Smooth muscle cell (in vitro differentiated cells): ENCODE data around the gene WDR90. TPM values are rescaled to one million over a fixed set of nuclear protein-coding genes. Genes with fewer than 3 reads are reported as not detected.
A peak's percentile ranks its signal among the peaks of the same experiment; 100 is the strongest.

ENCODE experiments used
- DNase-seq: peaks from one replicate; lab custom pipeline; 2025; ENCODE audit not compliant: unreplicated experiment; lab: John Stamatoyannopoulos, UW
- H2AFZ ChIP-seq: fragments of 200-600 bp; sonication (generic); 2 replicates; pipeline ENCODE4 v1.6.0; 2016; ENCODE audit warnings: antibody characterized with exemption, low read depth, mild to moderate bottlenecking
- H3F3A ChIP-seq: fragments of 200-600 bp; sonication (generic); 2 replicates; pipeline ENCODE4 v1.6.0; 2017; ENCODE audit warnings: antibody characterized with exemption, low read depth
- H3K27ac ChIP-seq: fragments of 200-600 bp; sonication (generic); 2 replicates; pipeline ENCODE4 v1.5.1; 2016; ENCODE audit warnings: low read depth, mild to moderate bottlenecking
- H3K27me3 ChIP-seq: fragments of 200-600 bp; sonication (generic); 2 replicates; pipeline ENCODE4 v1.6.1; 2016; ENCODE audit warnings: low read depth, mild to moderate bottlenecking
- H3K36me3 ChIP-seq: fragments of 200-600 bp; sonication (generic); 2 replicates; pipeline ENCODE4 v1.5.1; 2016; ENCODE audit warnings: low read depth
- H3K4me1 ChIP-seq: fragments of 200-600 bp; sonication (generic); 2 replicates; pipeline ENCODE4 v1.5.1; 2016; ENCODE audit warnings: low read depth
- H3K4me2 ChIP-seq: fragments of 200-600 bp; sonication (generic); 2 replicates; pipeline ENCODE4 v1.6.0; 2016; ENCODE audit warnings: mild to moderate bottlenecking
- H3K4me3 ChIP-seq: fragments of 200-600 bp; sonication (generic); 2 replicates; pipeline ENCODE4 v1.5.1; 2016; ENCODE audit warnings: mild to moderate bottlenecking
- H3K79me2 ChIP-seq: fragments of 200-600 bp; sonication (generic); 2 replicates; pipeline ENCODE4 v1.6.0; 2016; ENCODE audit warnings: low read depth, mild to moderate bottlenecking
- H3K9ac ChIP-seq: fragments of 200-600 bp; sonication (generic); 2 replicates; pipeline ENCODE4 v1.6.0; 2016; ENCODE audit warnings: low read depth
- H3K9me3 ChIP-seq: fragments of 200-600 bp; sonication (generic); replicated peaks from 2 replicates; pipeline ENCODE4 v1.5.1; 2016; ENCODE audit warnings: low read depth
- H4K20me1 ChIP-seq: fragments of 200-600 bp; sonication (generic); 2 replicates; pipeline ENCODE4 v1.6.0; 2016; ENCODE audit warnings: low read depth
- WGBS: methylation state at CpG from one replicate; pipeline ENCODE4 v1.1.7; 2016; ENCODE audit warnings: low lambda C conversion rate; 5-methylcytosine and 5-hydroxymethylcytosine counted together
- polyA plus RNA-seq: library from polyadenylated mRNA; unstranded; fragments of >200 nt; fragmentation: Nextera tagmentation; extraction: Ambion mirVana; gene quantifications from 2 replicates; pipeline ENCODE4 v1.2.1, GENCODE V29; 2016
- total RNA-seq: library from RNA; depleted of rRNA; stranded (reverse); fragments of >200 nt; gene quantifications from 2 replicates; pipeline ENCODE4 v1.2.3, GENCODE V29; 2014
- TF ChIP-seq, protein P1 (sequence below): fragments of 200-600 bp; sonication (generic); IDR thresholded peaks from 2 replicates; pipeline ENCODE4 v1.5.1; 2017; ENCODE audit warnings: borderline replicate concordance, mild to moderate bottlenecking, antibody characterized with exemption; ENCODE audit not compliant: insufficient read depth, poor library complexity, severe bottlenecking

Gene WDR90
- total and polyA plus RNA-seq, 2 experiments from 2014 or later, result 8.4 to 10.4 TPM

DNA sequence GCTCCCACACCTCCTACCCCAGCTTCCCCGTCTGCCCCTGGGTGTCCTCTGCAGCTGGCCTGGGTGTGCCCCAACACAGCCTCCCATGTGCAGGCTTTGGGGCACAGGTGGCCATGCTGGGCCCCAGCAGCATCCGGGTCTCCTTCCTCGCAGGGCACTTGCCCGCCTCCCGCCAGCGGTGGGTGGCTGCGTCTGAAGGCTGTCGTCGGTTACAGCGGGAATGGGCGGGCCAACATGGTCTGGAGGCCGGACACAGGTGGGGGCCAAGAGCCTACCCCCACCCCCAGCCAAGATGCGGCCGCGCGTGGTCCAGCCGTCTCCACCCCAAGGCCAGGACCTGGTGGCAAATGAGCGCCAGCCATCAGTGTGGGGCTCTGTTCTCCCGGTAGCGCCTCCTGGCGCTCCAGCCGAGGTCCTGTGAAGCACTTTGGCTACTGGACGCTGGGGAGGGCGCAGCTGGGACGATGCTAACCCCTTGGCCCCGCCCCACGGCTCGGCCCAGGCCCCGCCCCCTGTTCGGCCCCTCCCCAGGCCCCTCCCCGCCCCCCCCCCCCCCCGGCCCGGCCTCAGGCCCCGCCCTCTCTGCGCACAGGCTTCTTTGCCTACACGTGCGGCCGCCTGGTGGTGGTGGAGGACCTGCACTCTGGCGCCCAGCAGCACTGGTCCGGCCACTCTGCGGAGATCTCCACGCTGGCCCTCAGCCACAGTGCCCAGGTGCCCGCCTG, 11.5 kb downstream of the WDR90 start:
- Histone ChIP-seq H3F3A (no peaks in the 10 kb centered on the region), H3K27me3 (no peaks in the 10 kb centered on the region), H3K27ac (no peak overlapping the region), H3K4me1 (peaks cover 3% of the 10 kb centered on the region), H3K9me3 (no peaks in the 10 kb centered on the region), H3K4me2 (peak overlapping the region; percentile 51), H2AFZ (no peak overlapping the region), H3K36me3 (no peaks in the 10 kb centered on the region), H3K4me3 (no peak overlapping the region), H3K9ac (no peak overlapping the region), H3K79me2 (no peaks in the 10 kb centered on the region), H4K20me1 (no peaks in the 10 kb centered on the region)
- WGBS, result 37% methylated on average over 26 of the region's 43 CpGs
- TF ChIP-seq, protein P1, sequence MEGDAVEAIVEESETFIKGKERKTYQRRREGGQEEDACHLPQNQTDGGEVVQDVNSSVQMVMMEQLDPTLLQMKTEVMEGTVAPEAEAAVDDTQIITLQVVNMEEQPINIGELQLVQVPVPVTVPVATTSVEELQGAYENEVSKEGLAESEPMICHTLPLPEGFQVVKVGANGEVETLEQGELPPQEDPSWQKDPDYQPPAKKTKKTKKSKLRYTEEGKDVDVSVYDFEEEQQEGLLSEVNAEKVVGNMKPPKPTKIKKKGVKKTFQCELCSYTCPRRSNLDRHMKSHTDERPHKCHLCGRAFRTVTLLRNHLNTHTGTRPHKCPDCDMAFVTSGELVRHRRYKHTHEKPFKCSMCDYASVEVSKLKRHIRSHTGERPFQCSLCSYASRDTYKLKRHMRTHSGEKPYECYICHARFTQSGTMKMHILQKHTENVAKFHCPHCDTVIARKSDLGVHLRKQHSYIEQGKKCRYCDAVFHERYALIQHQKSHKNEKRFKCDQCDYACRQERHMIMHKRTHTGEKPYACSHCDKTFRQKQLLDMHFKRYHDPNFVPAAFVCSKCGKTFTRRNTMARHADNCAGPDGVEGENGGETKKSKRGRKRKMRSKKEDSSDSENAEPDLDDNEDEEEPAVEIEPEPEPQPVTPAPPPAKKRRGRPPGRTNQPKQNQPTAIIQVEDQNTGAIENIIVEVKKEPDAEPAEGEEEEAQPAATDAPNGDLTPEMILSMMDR, result peak; percentile 46
- peak; percentile 64 for DNase-seq

GRCh38 chr16:661184-661821, 12.1 kb downstream of the WDR90 start:
- TF ChIP-seq, protein P1, result no peak
- Histone ChIP-seq H3K36me3 (no peaks in the 10 kb centered on the region), H3K27me3 (no peaks in the 10 kb centered on the region), H3K4me3 (no peak overlapping the region), H3K9me3 (no peaks in the 10 kb centered on the region), H3K4me2 (no peak overlapping the region), H3K27ac (no peak overlapping the region), H2AFZ (no peak overlapping the region), H3K4me1 (peaks cover 3% of the 10 kb centered on the region), H3F3A (no peaks in the 10 kb centered on the region), H3K79me2 (no peaks in the 10 kb centered on the region), H3K9ac (no peak overlapping the region), H4K20me1 (no peaks in the 10 kb centered on the region)
- no peak for DNase-seq
- WGBS, result 69% methylated on average over 34 of the region's 35 CpGs

GRCh38 chr16:662095-662494, 12.9 kb downstream of the WDR90 start:
- 98% methylated on average over 19 of the region's 19 CpGs for WGBS
- Histone ChIP-seq H3K9ac (no peak overlapping the region), H3K27me3 (no peaks in the 10 kb centered on the region), H2AFZ (no peak overlapping the region), H3F3A (no peaks in the 10 kb centered on the region), H3K4me3 (no peak overlapping the region), H3K9me3 (no peaks in the 10 kb centered on the region), H3K27ac (no peak overlapping the region), H3K4me1 (peaks cover 3% of the 10 kb centered on the region), H3K79me2 (no peaks in the 10 kb centered on the region), H4K20me1 (no peaks in the 10 kb centered on the region), H3K4me2 (no peak overlapping the region), H3K36me3 (no peaks in the 10 kb centered on the region)
- DNase-seq, result no peak
- TF ChIP-seq, protein P1, result no peak
